H9 (cell line): ENCODE results near the gene RFESD. TPM values are rescaled to one million over a fixed set of nuclear protein-coding genes. Genes with fewer than 3 reads are reported as not detected.
A peak's percentile ranks its signal among the peaks of the same experiment; 100 is the strongest.

Experiments
- DNase-seq: peaks from one replicate; pipeline ENCODE4 v3.0.0-alpha.2; 2017
- H2AFZ ChIP-seq: one replicate; pipeline ENCODE4 v1.6.1; 2013; ENCODE audit warnings: mild to moderate bottlenecking, low read length, control low read depth, moderate library complexity
- H2AK5ac ChIP-seq: 2 replicates; pipeline ENCODE4 v1.6.1; 2013; ENCODE audit warnings: low read length, control low read depth, mixed read lengths; ENCODE audit not compliant: insufficient read length
- H2BK120ac ChIP-seq: one replicate; pipeline ENCODE4 v1.6.1; 2013; ENCODE audit warnings: low read depth, mild to moderate bottlenecking, low read length, control low read depth, inconsistent platforms; ENCODE audit not compliant: poor library complexity, severe bottlenecking
- H2BK12ac ChIP-seq: 2 replicates; pipeline ENCODE4 v1.6.1; 2013; ENCODE audit warnings: low read length, control low read depth, mixed read lengths, low read depth; ENCODE audit not compliant: insufficient read length
- H2BK15ac ChIP-seq: 2 replicates; pipeline ENCODE4 v1.6.1; 2013; ENCODE audit warnings: low read depth, low read length, control low read depth
- H2BK20ac ChIP-seq: one replicate; pipeline ENCODE4 v1.6.1; 2013; ENCODE audit warnings: low read depth, mild to moderate bottlenecking, low read length, control low read depth, inconsistent platforms; ENCODE audit not compliant: poor library complexity, severe bottlenecking
- H2BK5ac ChIP-seq: 2 replicates; pipeline ENCODE4 v1.6.1; 2013; ENCODE audit warnings: low read length, control low read depth, mixed read lengths; ENCODE audit not compliant: insufficient read length
- H3K14ac ChIP-seq: 2 replicates; pipeline ENCODE4 v1.6.1; 2013; ENCODE audit warnings: low read length, control low read depth; ENCODE audit not compliant: insufficient read depth
- H3K18ac ChIP-seq: 2 replicates; pipeline ENCODE4 v1.6.1; 2013; ENCODE audit warnings: low read depth, mild to moderate bottlenecking, mixed read lengths, low read length, control low read depth; ENCODE audit not compliant: insufficient read length
- H3K23ac ChIP-seq: 2 replicates; pipeline ENCODE4 v1.6.1; 2013; ENCODE audit warnings: low read length, control low read depth, mixed read lengths, low read depth; ENCODE audit not compliant: insufficient read length
- H3K23me2 ChIP-seq: 2 replicates; pipeline ENCODE4 v1.6.1; 2013; ENCODE audit warnings: low read depth, mild to moderate bottlenecking, mixed read lengths, low read length, control low read depth; ENCODE audit not compliant: insufficient read length, poor library complexity, severe bottlenecking
- H3K27ac ChIP-seq: 2 replicates; pipeline ENCODE4 v1.5.1; 2013; ENCODE audit warnings: low read length, control low read depth, mixed read lengths, low read depth; ENCODE audit not compliant: insufficient read length
- H3K27me3 ChIP-seq: 2 replicates; pipeline ENCODE4 v1.6.1; 2013; ENCODE audit warnings: low read length, control low read depth, inconsistent platforms; ENCODE audit not compliant: insufficient read depth
- H3K4ac ChIP-seq: 2 replicates; pipeline ENCODE4 v1.6.1; 2013; ENCODE audit warnings: low read depth, mild to moderate bottlenecking, control low read depth, inconsistent platforms, low read length, moderate library complexity
- H3K4me1 ChIP-seq: 2 replicates; pipeline ENCODE4 v1.6.1; 2013; ENCODE audit warnings: low read length, control low read depth, inconsistent platforms; ENCODE audit not compliant: insufficient read depth
- H3K4me2 ChIP-seq: 2 replicates; pipeline ENCODE4 v1.6.1; 2013; ENCODE audit warnings: low read length, control low read depth, mixed read lengths; ENCODE audit not compliant: insufficient read length, insufficient read depth
- H3K56ac ChIP-seq: 2 replicates; pipeline ENCODE4 v1.6.1; 2013; ENCODE audit warnings: low read depth, mild to moderate bottlenecking, mixed read lengths, low read length, control low read depth; ENCODE audit not compliant: insufficient read length
- H3K79me1 ChIP-seq: 2 replicates; pipeline ENCODE4 v1.6.1; 2013; ENCODE audit warnings: low read depth, mild to moderate bottlenecking, moderate library complexity, low read length, control low read depth, inconsistent platforms; ENCODE audit not compliant: insufficient read depth, poor library complexity, severe bottlenecking
- H3K79me2 ChIP-seq: 2 replicates; pipeline ENCODE4 v1.6.1; 2013; ENCODE audit warnings: low read length, control low read depth, inconsistent platforms; ENCODE audit not compliant: insufficient read depth
- H3K9ac ChIP-seq: 2 replicates; pipeline ENCODE4 v1.6.1; 2013; ENCODE audit warnings: low read length, control low read depth, mixed read lengths; ENCODE audit not compliant: insufficient read length; ENCODE audit errors: extremely low read depth
- H3K9me3 ChIP-seq: one replicate; pipeline ENCODE4 v1.6.1; 2013; ENCODE audit warnings: low read depth, low read length, inconsistent platforms; ENCODE audit not compliant: control insufficient read depth
- H3T11ph ChIP-seq: one replicate; pipeline ENCODE4 v1.6.1; 2013; ENCODE audit warnings: mild to moderate bottlenecking, low read length, control low read depth, inconsistent platforms
- H4K20me1 ChIP-seq: one replicate; pipeline ENCODE4 v1.6.1; 2013; ENCODE audit not compliant: control insufficient read depth, insufficient read length, insufficient read depth
- H4K5ac ChIP-seq: 2 replicates; pipeline ENCODE4 v1.6.1; 2013; ENCODE audit warnings: low read depth, mild to moderate bottlenecking, mixed read lengths, low read length, control low read depth; ENCODE audit not compliant: insufficient read length
- H4K8ac ChIP-seq: replicated peaks from 2 replicates; pipeline ENCODE4 v1.6.1; 2013; ENCODE audit warnings: low read length, control low read depth, mixed read lengths, low read depth; ENCODE audit not compliant: insufficient read length
- H4K91ac ChIP-seq: 2 replicates; pipeline ENCODE4 v1.6.1; 2013; ENCODE audit warnings: low read depth, mild to moderate bottlenecking, moderate library complexity, mixed read lengths, low read length, control low read depth; ENCODE audit not compliant: insufficient read length
- H3K27ac Mint-ChIP-seq, 3 experiments: 2 replicates in 2 of 3; 3 replicates in 1 of 3; pipeline ENCODE4 v1.8.0; 2020 to 2021; ENCODE audit warnings: mixed read lengths in 3 of 3, mild to moderate bottlenecking in 1 of 3, moderate library complexity in 1 of 3
- H3K27me3 Mint-ChIP-seq: 2 replicates; pipeline ENCODE4 v1.8.0; 2021; ENCODE audit warnings: low read depth, mild to moderate bottlenecking, moderate library complexity, mixed read lengths
- H3K36me3 Mint-ChIP-seq, 3 experiments: 2 replicates in 2 of 3; 3 replicates in 1 of 3; pipeline ENCODE4 v1.8.0; 2020 to 2021; ENCODE audit warnings: low read depth in 3 of 3, mixed read lengths in 3 of 3; ENCODE audit not compliant: insufficient read depth in 1 of 3
- H3K4me1 Mint-ChIP-seq, 2 experiments: 2 replicates each; pipeline ENCODE4 v1.8.0; 2020; ENCODE audit warnings: mixed read lengths in 2 of 2
- H3K4me3 Mint-ChIP-seq, 2 experiments: 2 replicates in 1 of 2; 3 replicates in 1 of 2; pipeline ENCODE4 v1.8.0; 2020 to 2021; ENCODE audit warnings: mild to moderate bottlenecking in 2 of 2, mixed read lengths in 2 of 2, moderate library complexity in 1 of 2
- H3K9me3 Mint-ChIP-seq, 2 experiments: 2 replicates in 1 of 2; 3 replicates in 1 of 2; pipeline ENCODE4 v1.8.0; 2020; ENCODE audit warnings: mild to moderate bottlenecking in 2 of 2, mixed read lengths in 2 of 2, moderate library complexity in 1 of 2
- total RNA-seq: library from RNA; stranded (reverse); gene quantifications from 2 replicates; pipeline ENCODE4 v1.2.1, GENCODE V29; 2021
- TF ChIP-seq, protein P1 (sequence below): fragments of 200-600 bp; sonication (generic); conservative IDR thresholded peaks from 3 replicates; pipeline ENCODE4 v1.8.0; 2021; ENCODE audit warnings: antibody characterized with exemption, mild to moderate bottlenecking

RFESD gene
- total RNA-seq, 1 experiment from 2014 or later, result 1.7 TPM

DNA sequence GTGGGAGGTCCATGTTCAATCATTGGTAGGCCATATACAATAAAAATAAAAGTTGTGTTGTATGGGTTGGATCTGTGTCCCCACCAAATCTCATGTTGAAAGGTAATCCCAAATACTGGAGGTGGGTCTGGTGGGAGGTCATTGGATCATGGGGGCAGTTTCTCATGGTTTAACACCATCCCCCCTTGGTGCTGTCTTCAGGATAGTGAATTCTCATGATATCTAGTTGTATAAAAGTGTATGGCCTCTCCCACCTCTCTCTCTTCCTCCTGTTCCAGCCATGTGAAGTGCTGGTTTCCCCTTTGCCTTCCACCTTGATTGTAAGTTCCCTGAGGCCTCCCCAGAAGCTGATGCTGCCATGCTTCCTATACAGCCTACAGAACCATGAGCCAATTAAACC lies 21.1 kb downstream of the RFESD start:
- no peak overlapping the region for H2BK5ac ChIP-seq
- H2BK12ac ChIP-seq, result no peak overlapping the region
- no peak overlapping the region for H3K56ac ChIP-seq
- Mint-ChIP-seq H3K4me1 (peaks cover 3% of the 10 kb centered on the region in 2 experiments; a peak in 1 of 4 replicates), H3K4me3 (no peak overlapping the region), H3K9me3 (no peaks in the 10 kb centered on the region), H3K27me3 (peaks cover 4% of the 10 kb centered on the region; the same call in 1 of the 2 replicates), H3K27ac (peak overlapping the region in 1 of 3 experiments; percentile 70; a peak in 1 of 7 replicates), H3K36me3 (no peaks in the 10 kb centered on the region)
- no peak overlapping the region for H2BK120ac ChIP-seq
- no peak overlapping the region for H2AFZ ChIP-seq
- no peaks in the 10 kb centered on the region for H3K9me3 ChIP-seq
- H3T11ph ChIP-seq, result no peak overlapping the region
- H3K4ac ChIP-seq, result no peak overlapping the region
- no peak overlapping the region for H4K91ac ChIP-seq
- H3K27ac ChIP-seq, result no peak overlapping the region
- H4K20me1 ChIP-seq, result no peaks in the 10 kb centered on the region
- no peak overlapping the region for H3K18ac ChIP-seq
- H3K14ac ChIP-seq, result no peak overlapping the region
- H3K9ac ChIP-seq, result no peak overlapping the region
- no peak for DNase-seq
- TF ChIP-seq, protein P1, sequence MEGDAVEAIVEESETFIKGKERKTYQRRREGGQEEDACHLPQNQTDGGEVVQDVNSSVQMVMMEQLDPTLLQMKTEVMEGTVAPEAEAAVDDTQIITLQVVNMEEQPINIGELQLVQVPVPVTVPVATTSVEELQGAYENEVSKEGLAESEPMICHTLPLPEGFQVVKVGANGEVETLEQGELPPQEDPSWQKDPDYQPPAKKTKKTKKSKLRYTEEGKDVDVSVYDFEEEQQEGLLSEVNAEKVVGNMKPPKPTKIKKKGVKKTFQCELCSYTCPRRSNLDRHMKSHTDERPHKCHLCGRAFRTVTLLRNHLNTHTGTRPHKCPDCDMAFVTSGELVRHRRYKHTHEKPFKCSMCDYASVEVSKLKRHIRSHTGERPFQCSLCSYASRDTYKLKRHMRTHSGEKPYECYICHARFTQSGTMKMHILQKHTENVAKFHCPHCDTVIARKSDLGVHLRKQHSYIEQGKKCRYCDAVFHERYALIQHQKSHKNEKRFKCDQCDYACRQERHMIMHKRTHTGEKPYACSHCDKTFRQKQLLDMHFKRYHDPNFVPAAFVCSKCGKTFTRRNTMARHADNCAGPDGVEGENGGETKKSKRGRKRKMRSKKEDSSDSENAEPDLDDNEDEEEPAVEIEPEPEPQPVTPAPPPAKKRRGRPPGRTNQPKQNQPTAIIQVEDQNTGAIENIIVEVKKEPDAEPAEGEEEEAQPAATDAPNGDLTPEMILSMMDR, result no peak
- H3K79me2 ChIP-seq, result no peaks in the 10 kb centered on the region
- no peak overlapping the region for H3K4me2 ChIP-seq
- H2BK20ac ChIP-seq, result no peak overlapping the region
- no peaks in the 10 kb centered on the region for H3K4me1 ChIP-seq
- H3K79me1 ChIP-seq, result no peaks in the 10 kb centered on the region
- no peak overlapping the region for H2BK15ac ChIP-seq
- no peak overlapping the region for H4K5ac ChIP-seq
- no peaks in the 10 kb centered on the region for H3K23me2 ChIP-seq
- H4K8ac ChIP-seq, result no peak overlapping the region
- no peaks in the 10 kb centered on the region for H3K27me3 ChIP-seq
- H3K23ac ChIP-seq, result no peak overlapping the region
- H2AK5ac ChIP-seq, result no peak overlapping the region
